A549 (cell line): Measurements from ENCODE around the gene SHQ1. TPM values are rescaled to one million over a fixed set of nuclear protein-coding genes. Genes with fewer than 3 reads are reported as not detected.
"Not testable (repeated sequence)": the region's sequence is repeated elsewhere in the genome, so short reads cannot be mapped to it uniquely, and the experiment has no call there.

Experiments used
- ATAC-seq, 2 experiments: fragments of 200-7000 bp in 1 of 2; fragments of >200 bp in 1 of 2; cut with Nextera tagmentation in 1 of 2; cut with Tn5 transposase in 1 of 2; 3 replicates each; pipeline versions ENCODE4 v1.8.0 to v1.9.1; 2018 to 2020; ENCODE audit warnings: mild to moderate bottlenecking in 1 of 2, moderate library complexity in 1 of 2
- CTCF ChIA-PET: fragments of 300-600 bp; sonication (Branson Sonifier 250); formaldehyde crosslinking; extraction: SDS; loops from one replicate; lab custom pipeline; 2021; ENCODE audit warnings: antibody characterized with exemption, inconsistent platforms; lab: Yijun Ruan, JAX
- POLR2A ChIA-PET: fragments of 350-600 bp; formaldehyde crosslinking; extraction: SDS; loops from one replicate; lab custom pipeline; 2021; ENCODE audit warnings: antibody characterized with exemption, inconsistent platforms; lab: Yijun Ruan, JAX
- DNase-seq, 2 experiments: peaks; one replicate each; pipeline versions ENCODE4 v3.0.0 to v3.0.0-alpha.2; 2011 to 2016; ENCODE audit warnings: low read depth in 1 of 2, low spot score in 1 of 2
- FAIRE-seq: peaks from 2 replicates; lab custom pipeline; 2011; peaks lifted over from hg19 to GRCh38; lab: Jason Lieb, UNC
- H3K27ac ChIP-seq, 2 experiments: fragments of >200 bp; sonication (Bioruptor Twin); formaldehyde crosslinking; 3 replicates each; pipeline ENCODE4 v1.5.1; 2016 to 2017
- H3K4me1 ChIP-seq: fragments of >200 bp; sonication (Bioruptor Twin); formaldehyde crosslinking; 3 replicates; pipeline ENCODE4 v1.6.1; 2016
- H3K4me2 ChIP-seq: fragments of >200 bp; sonication (Bioruptor Twin); formaldehyde crosslinking; 3 replicates; pipeline ENCODE4 v1.6.1; 2016
- H3K4me3 ChIP-seq: fragments of >200 bp; sonication (Bioruptor Twin); formaldehyde crosslinking; 3 replicates; pipeline ENCODE4 v1.5.1; 2016
- H3K9me3 ChIP-seq: fragments of >200 bp; sonication (Bioruptor Twin); formaldehyde crosslinking; 3 replicates; pipeline ENCODE4 v1.6.1; 2016
- BCL3 ChIP-seq: fragments of >200 bp; sonication (Bioruptor Twin); formaldehyde crosslinking; IDR thresholded peaks from 3 replicates; pipeline ENCODE4 v1.6.1; 2016
- BHLHE40 ChIP-seq: IDR thresholded peaks from 2 replicates; pipeline ENCODE4 v1.6.1; 2012; ENCODE audit warnings: low read depth, low read length, inconsistent platforms
- CHD4 ChIP-seq: fragments of 200-600 bp; sonication (generic); IDR thresholded peaks from 2 replicates; pipeline ENCODE4 v1.6.1; 2016; ENCODE audit warnings: antibody characterized with exemption, mild to moderate bottlenecking, borderline replicate concordance
- E2F6 ChIP-seq: IDR thresholded peaks from 2 replicates; pipeline ENCODE4 v1.6.1; 2012; ENCODE audit warnings: low read depth, borderline replicate concordance
- EHMT2 ChIP-seq: fragments of 200-600 bp; sonication (generic); IDR thresholded peaks from 2 replicates; pipeline ENCODE4 v1.6.1; 2016; ENCODE audit warnings: antibody characterized with exemption, low read depth, mild to moderate bottlenecking, moderate library complexity
- ELK1 ChIP-seq: fragments of 150-350 bp; IDR thresholded peaks from 2 replicates; pipeline ENCODE4 v1.6.1; 2014; ENCODE audit warnings: low read depth, mild to moderate bottlenecking, low read length
- ESRRA ChIP-seq: fragments of 150-350 bp; IDR thresholded peaks from 2 replicates; pipeline ENCODE4 v1.6.1; 2014; ENCODE audit warnings: mild to moderate bottlenecking, low read length, borderline replicate concordance
- FOSL2 ChIP-seq, 2 experiments: fragments of 450-650 bp in 1 of 2; fragments of >200 bp in 1 of 2; sonication (Bioruptor Twin) in 1 of 2; formaldehyde crosslinking; IDR thresholded peaks; 2 replicates each; pipeline versions ENCODE4 v1.5.0 to v1.6.1; 2016 to 2020; ENCODE audit warnings: mild to moderate bottlenecking in 1 of 2, moderate library complexity in 1 of 2
- HDAC2 ChIP-seq: fragments of 200-600 bp; sonication (generic); IDR thresholded peaks from 2 replicates; pipeline ENCODE4 v1.6.1; 2016
- HEYL ChIP-seq: fragments of 250-450 bp; sonication (Bioruptor Pico); IDR thresholded peaks from 2 replicates; pipeline ENCODE4 v1.8.0; 2021; ENCODE audit warnings: mild to moderate bottlenecking, moderate library complexity
- HMGXB4 ChIP-seq: fragments of 250-450 bp; sonication (Bioruptor Pico); IDR thresholded peaks from 2 replicates; pipeline ENCODE4 v1.5.0; 2021; ENCODE audit warnings: mild to moderate bottlenecking, moderate library complexity, borderline replicate concordance
- HOXA7 ChIP-seq: fragments of 250-450 bp; sonication (Bioruptor Pico); IDR thresholded peaks from 2 replicates; pipeline ENCODE4 v1.5.0; 2020; ENCODE audit warnings: mild to moderate bottlenecking, moderate library complexity
- KDM5A ChIP-seq: fragments of 200-600 bp; sonication (generic); IDR thresholded peaks from 2 replicates; pipeline ENCODE4 v1.6.1; 2016; ENCODE audit warnings: antibody characterized with exemption, mild to moderate bottlenecking
- MAFK ChIP-seq: fragments of 450-650 bp; IDR thresholded peaks from 2 replicates; pipeline ENCODE4 v1.6.1; 2014; ENCODE audit not compliant: partially characterized antibody
- MYC ChIP-seq: IDR thresholded peaks from 2 replicates; pipeline ENCODE4 v1.6.1; 2012; ENCODE audit warnings: mild to moderate bottlenecking, inconsistent platforms, low read length, improper control_type of control experiment, borderline replicate concordance
- NR3C1 ChIP-seq: fragments of >200 bp; sonication (Bioruptor Twin); formaldehyde crosslinking; IDR thresholded peaks from 3 replicates; pipeline ENCODE4 v1.6.1; 2017
- PBX3 ChIP-seq: IDR thresholded peaks from 2 replicates; pipeline ENCODE4 v1.6.1; 2012
- PHF8 ChIP-seq: fragments of 200-600 bp; sonication (generic); IDR thresholded peaks from 2 replicates; pipeline ENCODE4 v1.6.1; 2016; ENCODE audit warnings: low read depth, mild to moderate bottlenecking, antibody characterized with exemption, moderate library complexity, borderline replicate concordance
- RFX5 ChIP-seq: fragments of 450-650 bp; IDR thresholded peaks from 2 replicates; pipeline ENCODE4 v1.7.1; 2014; ENCODE audit warnings: antibody characterized with exemption, mild to moderate bottlenecking, moderate library complexity
- RNF2 ChIP-seq: fragments of 200-600 bp; sonication (generic); IDR thresholded peaks from 2 replicates; pipeline ENCODE4 v1.6.1; 2016; ENCODE audit warnings: low read depth, mild to moderate bottlenecking, antibody characterized with exemption, moderate library complexity, borderline replicate concordance
- WGBS: methylation state at CpG from one replicate; pipeline ENCODE4 v1.1.6; 2017; ENCODE audit errors: missing lambda C conversion rate; 5-methylcytosine and 5-hydroxymethylcytosine counted together
- polyA plus RNA-seq, 4 experiments: library from polyadenylated mRNA; depleted of rRNA in 3 of 4; stranded (reverse); fragments of >200 nt; fragmentation: RNase III in 1 of 4; extraction: RNeasy Plus Mini Kit Qiagen cat#74134 plus additional on column Dnase treatment in 1 of 4; gene quantifications; 2 replicates in 3 of 4; 3 replicates in 1 of 4; pipeline ENCODE4 v1.2.3, GENCODE V29; 2011 to 2017

SHQ1 gene
- polyA plus RNA-seq, 2 of the 4 experiments (the other 2 are of a cell fraction), result 18.0 to 22.2 TPM

- H3K4me3 ChIP-seq, result no peak overlapping the region
- no peak overlapping the region for H3K4me2 ChIP-seq
- 51% methylated on average over 3 of the region's 3 CpGs for WGBS
- peaks cover 20% of the 10 kb centered on the region for H3K9me3 ChIP-seq
- H3K4me1 ChIP-seq, result no peaks in the 10 kb centered on the region
- FAIRE-seq (no peak), DNase-seq (no peak)
- POLR2A ChIA-PET, result no interaction called here
- TF ChIP-seq BCL3, result no peak
- TF ChIP-seq FOSL2 (IDR thresholded peaks at IDR 0.05), result no peak
- no peak for TF ChIP-seq FOSL2 (CRISPR knock-in tag; IDR thresholded peaks at IDR 0.05)
- no peak for TF ChIP-seq BHLHE40
- TF ChIP-seq HOXA7, result no peak
- TF ChIP-seq PBX3, result no peak
- TF ChIP-seq RNF2, result no peak
- no peak for TF ChIP-seq HDAC2
- TF ChIP-seq MYC, result no peak
- no peak for TF ChIP-seq KDM5A
- no peak for TF ChIP-seq CHD4
- no peak for TF ChIP-seq ELK1
- TF ChIP-seq NR3C1, result no peak
- no peak for TF ChIP-seq PHF8
- TF ChIP-seq HEYL, result no peak
- TF ChIP-seq, all 56 proteins: peak for 0
- H3K27ac ChIP-seq, result no peak overlapping the region
- CTCF ChIA-PET, result interaction anchor here (0.6 to 0.7 kb wide), 2 partner anchors 17 to 129 kb away, joined by 3 to 4 read pairs; no protein-coding TSS in a partner anchor
- ATAC-seq, result no peak
Measured at GRCh38 chr3:72733676-72734075, 114.6 kb downstream of the SHQ1 start.

GRCh38 chr3:72732666-72733345 is 115.4 kb downstream of the SHQ1 start:
- WGBS, result 44% methylated on average over 6 of the region's 6 CpGs
- not testable (repeated sequence) for FAIRE-seq

GRCh38 chr3:72728958-72729467 is 119.2 kb downstream of the SHQ1 start:
- no peak for DNase-seq
- FAIRE-seq, result no peak
- Histone ChIP-seq H3K9me3 (peaks cover 12% of the 10 kb centered on the region), H3K4me2 (no peak overlapping the region), H3K4me3 (no peak overlapping the region), H3K27ac (no peak overlapping the region), H3K4me1 (peaks cover 4% of the 10 kb centered on the region; the same call in 1 of the 3 replicates)
- ChIA-PET CTCF (no interaction called here), POLR2A (no interaction called here)
- TF ChIP-seq RFX5 (no peak), HDAC2 (no peak), HMGXB4 (CRISPR knock-in tag) (no peak), HEYL (no peak), MAFK (no peak), EHMT2 (no peak), ESRRA (no peak), E2F6 (no peak)
- 51% methylated on average over 14 of the region's 16 CpGs for WGBS
- ATAC-seq, result no peak; a peak in 1 of 6 replicates

More at GRCh38 chr3:72732666-72733345, 115.4 kb downstream of the SHQ1 start:
- POLR2A ChIA-PET, H3K4me2 ChIP-seq, CTCF ChIA-PET, H3K27ac ChIP-seq, H3K4me1 ChIP-seq, DNase-seq, ATAC-seq, H3K4me3 ChIP-seq: not testable (repeated sequence)
- H3K9me3 ChIP-seq, result peaks cover 20% of the 10 kb centered on the region
